Transverse colon (tissue), 4 donors: ENCODE data around the gene FGF1.

Experiments
- EP300 ChIP-seq: sonication (generic); formaldehyde crosslinking; IDR thresholded peaks from one replicate; pipeline ENCODE4 v1.6.1; 2017; ENCODE audit warnings: antibody characterized with exemption, low read depth
- POLR2A ChIP-seq: fragments of 450-650 bp; IDR thresholded peaks from one replicate; pipeline ENCODE4 v1.6.1; 2016; ENCODE audit warnings: antibody characterized with exemption, mild to moderate bottlenecking, moderate library complexity
- POLR2AphosphoS5 ChIP-seq, 3 donors: sonication (generic); formaldehyde crosslinking; IDR thresholded peaks; one replicate each; pipeline ENCODE4 v1.6.1; 2016; ENCODE audit warnings: antibody characterized with exemption in 3 of 3
- TF ChIP-seq, protein P1 (sequence below), 5 experiments: fragments of 200-600 bp in 3 of 5; fragments of 450-650 bp in 2 of 5; sonication (generic) in 3 of 5; IDR thresholded peaks; 1 replicate in 2 of 5; 2 replicates in 3 of 5; pipeline ENCODE4 v1.5.1; 2016 to 2017; ENCODE audit warnings: antibody characterized with exemption in 5 of 5, inconsistent platforms in 3 of 5, mild to moderate bottlenecking in 2 of 5, moderate library complexity in 1 of 5

DNA sequence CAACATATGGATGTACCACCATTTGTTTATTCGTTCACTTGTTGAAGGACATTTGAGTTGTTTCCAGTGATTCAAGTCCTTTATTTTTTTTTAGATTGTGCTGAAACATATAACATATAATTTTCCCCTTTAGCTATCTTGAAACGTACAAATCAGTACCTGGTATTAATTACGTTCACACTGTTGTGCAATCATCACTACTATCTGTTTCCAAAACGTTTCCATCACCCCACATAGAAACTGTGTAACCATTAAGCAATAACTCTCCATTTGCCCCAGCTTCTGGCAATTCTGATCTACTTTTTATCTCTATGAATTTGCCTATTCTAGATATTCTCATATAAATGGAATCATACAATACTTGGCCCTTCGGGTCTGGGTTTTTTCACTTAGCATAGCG lies 116.0 kb downstream of the FGF1 start:
- TF ChIP-seq, protein P1, sequence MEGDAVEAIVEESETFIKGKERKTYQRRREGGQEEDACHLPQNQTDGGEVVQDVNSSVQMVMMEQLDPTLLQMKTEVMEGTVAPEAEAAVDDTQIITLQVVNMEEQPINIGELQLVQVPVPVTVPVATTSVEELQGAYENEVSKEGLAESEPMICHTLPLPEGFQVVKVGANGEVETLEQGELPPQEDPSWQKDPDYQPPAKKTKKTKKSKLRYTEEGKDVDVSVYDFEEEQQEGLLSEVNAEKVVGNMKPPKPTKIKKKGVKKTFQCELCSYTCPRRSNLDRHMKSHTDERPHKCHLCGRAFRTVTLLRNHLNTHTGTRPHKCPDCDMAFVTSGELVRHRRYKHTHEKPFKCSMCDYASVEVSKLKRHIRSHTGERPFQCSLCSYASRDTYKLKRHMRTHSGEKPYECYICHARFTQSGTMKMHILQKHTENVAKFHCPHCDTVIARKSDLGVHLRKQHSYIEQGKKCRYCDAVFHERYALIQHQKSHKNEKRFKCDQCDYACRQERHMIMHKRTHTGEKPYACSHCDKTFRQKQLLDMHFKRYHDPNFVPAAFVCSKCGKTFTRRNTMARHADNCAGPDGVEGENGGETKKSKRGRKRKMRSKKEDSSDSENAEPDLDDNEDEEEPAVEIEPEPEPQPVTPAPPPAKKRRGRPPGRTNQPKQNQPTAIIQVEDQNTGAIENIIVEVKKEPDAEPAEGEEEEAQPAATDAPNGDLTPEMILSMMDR (IDR thresholded peaks at IDR 0.05): no peak
- TF ChIP-seq POLR2A (no peak), POLR2AphosphoS5 (IDR thresholded peaks at IDR 0.05) (no peak), EP300 (no peak)
